Measurements from ENCODE around the gene PRMT7. TPM values are rescaled to one million over a fixed set of nuclear protein-coding genes. Genes with fewer than 3 reads are reported as not detected.
A peak's percentile ranks its signal among the peaks of the same experiment; 100 is the strongest.

Gene PRMT7
- total RNA-seq, 1 donor from 2014 or later = 36.7 TPM

- Histone ChIP-seq H3K4me1 (ENCODE audit: insufficient read depth, low read length) (no peaks in the 10 kb centered on the region), H3K4me3 (ENCODE audit: insufficient read depth, low read depth, low read length) (no peak overlapping the region), H2AFZ (ENCODE audit: low read depth, low read length) (no peak overlapping the region), H4K20me1 (ENCODE audit: insufficient read depth, low read length) (no peaks in the 10 kb centered on the region), H3K9ac (ENCODE audit: low read length) (no peak overlapping the region), H3K4me2 (ENCODE audit: low read length) (no peak overlapping the region), H3K79me2 (ENCODE audit: insufficient read depth, low read length) (no peaks in the 10 kb centered on the region), H3K27me3 (ENCODE audit: insufficient read depth, low read length) (peaks cover 4% of the 10 kb centered on the region), H3K36me3 (ENCODE audit: insufficient read depth, low read length) (no peaks in the 10 kb centered on the region), H3K27ac (ENCODE audit: low read depth, low read length) (no peak overlapping the region), H3K9me3 (ENCODE audit: insufficient read depth, low read depth, low read length) (no peaks in the 10 kb centered on the region)
- Mint-ChIP-seq H3K4me3 (ENCODE audit: unreplicated experiment) (no peak overlapping the region), H3K36me3 (ENCODE audit: low read depth, unreplicated experiment) (peaks cover 4% of the 10 kb centered on the region), H3K27ac (ENCODE audit: unreplicated experiment) (no peak overlapping the region), H3K4me1 (ENCODE audit: low read depth, unreplicated experiment) (no peaks in the 10 kb centered on the region), H3K9me3 (ENCODE audit: unreplicated experiment) (no peaks in the 10 kb centered on the region), H3K27me3 (ENCODE audit: low read depth, unreplicated experiment) (peaks cover 50% of the 10 kb centered on the region)
- FAIRE-seq (no peak), DNase-seq (ENCODE audit: low read depth) (no peak)
- no peak for TF ChIP-seq EZH2 (IDR thresholded peaks at IDR 0.05; ENCODE audit: insufficient read depth, low read length)
- TF ChIP-seq CTCF (IDR thresholded peaks at IDR 0.05; ENCODE audit: insufficient read depth, low read depth, low read length) = peak; percentile 6
Observed at GRCh38 chr16:68382296-68382718, 71.5 kb downstream of the PRMT7 start.

GRCh38 chr16:68383858-68384257, 73.0 kb downstream of the PRMT7 start:
- FAIRE-seq = no peak
- no peaks in the 10 kb centered on the region for H3K4me1 ChIP-seq (ENCODE audit: insufficient read depth, low read length)
- DNase-seq (ENCODE audit: low read depth) = no peak
- no peak overlapping the region for H2AFZ ChIP-seq (ENCODE audit: low read depth, low read length)
- no peaks in the 10 kb centered on the region for H4K20me1 ChIP-seq (ENCODE audit: insufficient read depth, low read length)
- H3K27me3 ChIP-seq (ENCODE audit: insufficient read depth, low read length) = peaks cover 4% of the 10 kb centered on the region
- H3K36me3 ChIP-seq (ENCODE audit: insufficient read depth, low read length) = no peaks in the 10 kb centered on the region
- Mint-ChIP-seq H3K27ac (ENCODE audit: unreplicated experiment) (no peak overlapping the region), H3K27me3 (ENCODE audit: low read depth, unreplicated experiment) (peaks cover 46% of the 10 kb centered on the region), H3K4me1 (ENCODE audit: low read depth, unreplicated experiment) (no peaks in the 10 kb centered on the region), H3K36me3 (ENCODE audit: low read depth, unreplicated experiment) (peaks cover 4% of the 10 kb centered on the region), H3K4me3 (ENCODE audit: unreplicated experiment) (no peak overlapping the region), H3K9me3 (ENCODE audit: unreplicated experiment) (no peaks in the 10 kb centered on the region)
- no peaks in the 10 kb centered on the region for H3K9me3 ChIP-seq (ENCODE audit: insufficient read depth, low read depth, low read length)
- no peaks in the 10 kb centered on the region for H3K79me2 ChIP-seq (ENCODE audit: insufficient read depth, low read length)
- H3K4me2 ChIP-seq (ENCODE audit: low read length) = no peak overlapping the region
- no peak for TF ChIP-seq CTCF (IDR thresholded peaks at IDR 0.05; ENCODE audit: insufficient read depth, low read depth, low read length)
- TF ChIP-seq EZH2 (IDR thresholded peaks at IDR 0.05; ENCODE audit: insufficient read depth, low read length) = no peak
- no peak overlapping the region for H3K27ac ChIP-seq (ENCODE audit: low read depth, low read length)
- no peak overlapping the region for H3K9ac ChIP-seq (ENCODE audit: low read length)
- H3K4me3 ChIP-seq (ENCODE audit: insufficient read depth, low read depth, low read length) = no peak overlapping the region

- Histone ChIP-seq H3K79me2 (ENCODE audit: insufficient read depth, low read length) (no peaks in the 10 kb centered on the region), H2AFZ (ENCODE audit: low read depth, low read length) (no peak overlapping the region), H3K4me2 (ENCODE audit: low read length) (no peak overlapping the region), H4K20me1 (ENCODE audit: insufficient read depth, low read length) (no peaks in the 10 kb centered on the region), H3K36me3 (ENCODE audit: insufficient read depth, low read length) (no peaks in the 10 kb centered on the region), H3K27ac (ENCODE audit: low read depth, low read length) (no peak overlapping the region), H3K4me3 (ENCODE audit: insufficient read depth, low read depth, low read length) (no peak overlapping the region), H3K27me3 (ENCODE audit: insufficient read depth, low read length) (peaks cover 4% of the 10 kb centered on the region), H3K4me1 (ENCODE audit: insufficient read depth, low read length) (no peaks in the 10 kb centered on the region), H3K9me3 (ENCODE audit: insufficient read depth, low read depth, low read length) (no peaks in the 10 kb centered on the region), H3K9ac (ENCODE audit: low read length) (no peak overlapping the region)
- no peak for TF ChIP-seq CTCF (IDR thresholded peaks at IDR 0.05; ENCODE audit: insufficient read depth, low read depth, low read length)
- no peak for TF ChIP-seq EZH2 (IDR thresholded peaks at IDR 0.05; ENCODE audit: insufficient read depth, low read length)
- no peak overlapping the region for H3K4me3 Mint-ChIP-seq (ENCODE audit: unreplicated experiment)
- FAIRE-seq (no peak), DNase-seq (ENCODE audit: low read depth) (no peak)
- H3K27ac Mint-ChIP-seq (ENCODE audit: unreplicated experiment) = no peak overlapping the region
- no peaks in the 10 kb centered on the region for H3K4me1 Mint-ChIP-seq (ENCODE audit: low read depth, unreplicated experiment)
- no peaks in the 10 kb centered on the region for H3K9me3 Mint-ChIP-seq (ENCODE audit: unreplicated experiment)
- peaks cover 4% of the 10 kb centered on the region for H3K36me3 Mint-ChIP-seq (ENCODE audit: low read depth, unreplicated experiment)
- peaks cover 41% of the 10 kb centered on the region for H3K27me3 Mint-ChIP-seq (ENCODE audit: low read depth, unreplicated experiment)
Observed at GRCh38 chr16:68384288-68385161, 73.7 kb downstream of the PRMT7 start.

Data from astrocyte (in vitro differentiated cells and primary cell).